Right atrium auricular region (tissue), 2 donors: ENCODE results near the gene ZBTB46. TPM values are rescaled to one million over a fixed set of nuclear protein-coding genes. Genes with fewer than 3 reads are reported as not detected.

ENCODE experiments used
- DNase-seq: peaks from one replicate; pipeline ENCODE4 v3.0.0-alpha.2; 2019; ENCODE audit warnings: low spot score
- H3K27ac ChIP-seq, 2 donors: fragments of 200-600 bp; sonication (generic); 1 replicate in 1 of 2; 2 replicates in 1 of 2; pipeline ENCODE4 v1.5.1; 2016 to 2019
- H3K27me3 ChIP-seq, 2 donors: fragments of 200-600 bp; sonication (generic); one replicate each; pipeline versions ENCODE4 v1.5.1 to v1.6.0; 2017 to 2019
- H3K36me3 ChIP-seq: fragments of 200-600 bp; sonication (generic); one replicate; pipeline ENCODE4 v1.5.1; 2016
- H3K4me1 ChIP-seq, 2 donors: fragments of 200-600 bp; sonication (generic); one replicate each; pipeline versions ENCODE4 v1.5.1 to v1.6.0; 2017 to 2019
- H3K4me3 ChIP-seq, 2 donors: fragments of 200-600 bp; sonication (generic); 1 replicate in 1 of 2; 2 replicates in 1 of 2; pipeline ENCODE4 v1.5.1; 2017 to 2019; ENCODE audit warnings: mild to moderate bottlenecking in 1 of 2, moderate library complexity in 1 of 2
- H3K9me3 ChIP-seq, 2 donors: fragments of 200-600 bp; sonication (generic); one replicate each; pipeline ENCODE4 v1.5.1; 2019
- total RNA-seq, 2 donors: library from RNA; depleted of rRNA; stranded (reverse); fragments of >200 nt; gene quantifications; one replicate each; pipeline ENCODE4 v1.1.0, GENCODE V29; 2016
- TF ChIP-seq, protein P1 (sequence below), 2 donors: fragments of 200-600 bp; sonication (generic); IDR thresholded peaks; one replicate each; pipeline ENCODE4 v1.5.1; 2019; ENCODE audit warnings: antibody characterized with exemption in 2 of 2

Gene ZBTB46
- total RNA-seq, 2 donors from 2014 or later = 12.2 to 17.8 TPM

DNA sequence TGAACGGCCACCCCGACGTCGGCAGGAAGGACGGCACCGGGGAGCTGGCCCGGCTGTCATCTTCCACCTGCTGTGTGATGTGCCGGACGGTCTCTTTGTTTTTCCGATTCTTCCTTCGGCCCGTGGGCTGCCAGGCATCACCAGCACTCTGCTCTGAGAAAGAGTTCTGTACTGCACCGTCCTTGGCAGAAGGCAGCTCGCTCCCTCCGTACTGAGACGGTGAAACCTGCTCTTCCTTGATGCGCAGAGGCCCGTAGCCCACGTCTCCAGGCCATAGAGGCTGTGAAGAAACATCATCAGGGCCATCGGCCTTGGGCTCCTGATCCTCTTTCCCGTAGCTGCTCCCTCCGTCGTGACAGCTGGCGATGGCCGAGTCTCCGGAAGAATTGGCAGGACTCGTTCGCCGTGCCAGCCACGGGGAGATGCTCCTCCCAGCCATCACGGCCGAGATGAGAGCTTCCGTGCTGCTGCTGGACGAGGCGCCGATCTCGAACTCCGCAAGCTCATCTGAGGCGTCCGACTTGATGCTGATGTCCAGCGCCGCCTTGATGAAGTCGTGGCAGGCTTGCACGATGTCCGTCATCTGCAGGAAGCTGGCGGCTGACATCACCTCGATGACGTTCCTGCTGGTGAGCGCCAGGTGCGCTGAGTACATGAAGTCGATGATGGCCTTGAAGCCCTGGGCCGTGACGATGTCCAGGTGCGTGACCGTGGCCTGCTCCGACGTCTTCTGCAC is 41.1 kb downstream of the ZBTB46 start:
- peaks cover 0 to 54% of the 10 kb centered on the region in 2 donors for H3K4me1 ChIP-seq
- no peak overlapping the region for H3K4me3 ChIP-seq
- H3K9me3 ChIP-seq = no peaks in the 10 kb centered on the region
- H3K36me3 ChIP-seq = peaks cover 17% of the 10 kb centered on the region
- H3K27ac ChIP-seq = peak overlapping the region in 1 of 2 donors; percentile 86
- TF ChIP-seq, protein P1, sequence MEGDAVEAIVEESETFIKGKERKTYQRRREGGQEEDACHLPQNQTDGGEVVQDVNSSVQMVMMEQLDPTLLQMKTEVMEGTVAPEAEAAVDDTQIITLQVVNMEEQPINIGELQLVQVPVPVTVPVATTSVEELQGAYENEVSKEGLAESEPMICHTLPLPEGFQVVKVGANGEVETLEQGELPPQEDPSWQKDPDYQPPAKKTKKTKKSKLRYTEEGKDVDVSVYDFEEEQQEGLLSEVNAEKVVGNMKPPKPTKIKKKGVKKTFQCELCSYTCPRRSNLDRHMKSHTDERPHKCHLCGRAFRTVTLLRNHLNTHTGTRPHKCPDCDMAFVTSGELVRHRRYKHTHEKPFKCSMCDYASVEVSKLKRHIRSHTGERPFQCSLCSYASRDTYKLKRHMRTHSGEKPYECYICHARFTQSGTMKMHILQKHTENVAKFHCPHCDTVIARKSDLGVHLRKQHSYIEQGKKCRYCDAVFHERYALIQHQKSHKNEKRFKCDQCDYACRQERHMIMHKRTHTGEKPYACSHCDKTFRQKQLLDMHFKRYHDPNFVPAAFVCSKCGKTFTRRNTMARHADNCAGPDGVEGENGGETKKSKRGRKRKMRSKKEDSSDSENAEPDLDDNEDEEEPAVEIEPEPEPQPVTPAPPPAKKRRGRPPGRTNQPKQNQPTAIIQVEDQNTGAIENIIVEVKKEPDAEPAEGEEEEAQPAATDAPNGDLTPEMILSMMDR (IDR thresholded peaks at IDR 0.05) = no peak
- no peak for DNase-seq
- no peaks in the 10 kb centered on the region for H3K27me3 ChIP-seq

DNA sequence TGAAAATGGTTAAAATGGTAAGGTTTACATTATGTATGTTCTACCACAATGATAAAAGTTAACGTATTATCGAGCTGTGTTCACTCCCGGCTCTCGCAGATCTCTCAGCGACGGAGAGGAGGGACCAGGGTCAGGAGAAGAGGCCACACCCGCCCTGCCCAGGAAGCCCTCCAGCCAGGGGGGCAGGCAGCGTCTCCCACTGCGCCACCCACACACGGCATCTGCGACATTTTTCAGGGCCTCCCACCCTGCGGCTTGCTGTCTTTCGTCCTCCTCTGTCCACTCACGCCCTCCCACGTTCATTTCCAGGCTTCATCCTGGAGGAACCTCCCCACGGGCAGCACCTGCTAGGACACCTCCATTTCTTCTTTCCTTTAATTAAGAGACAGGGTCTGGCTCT is 43.3 kb downstream of the ZBTB46 start:
- DNase-seq = no peak
- Histone ChIP-seq H3K27me3 (no peaks in the 10 kb centered on the region), H3K36me3 (peaks cover 17% of the 10 kb centered on the region), H3K9me3 (no peaks in the 10 kb centered on the region), H3K4me3 (peak overlapping the region in 1 of 2 donors; percentile 10), H3K27ac (peak overlapping the region; percentile 82 to 86), H3K4me1 (peaks cover 0 to 48% of the 10 kb centered on the region in 2 donors)
- TF ChIP-seq, protein P1 (IDR thresholded peaks at IDR 0.05) = no peak

DNA sequence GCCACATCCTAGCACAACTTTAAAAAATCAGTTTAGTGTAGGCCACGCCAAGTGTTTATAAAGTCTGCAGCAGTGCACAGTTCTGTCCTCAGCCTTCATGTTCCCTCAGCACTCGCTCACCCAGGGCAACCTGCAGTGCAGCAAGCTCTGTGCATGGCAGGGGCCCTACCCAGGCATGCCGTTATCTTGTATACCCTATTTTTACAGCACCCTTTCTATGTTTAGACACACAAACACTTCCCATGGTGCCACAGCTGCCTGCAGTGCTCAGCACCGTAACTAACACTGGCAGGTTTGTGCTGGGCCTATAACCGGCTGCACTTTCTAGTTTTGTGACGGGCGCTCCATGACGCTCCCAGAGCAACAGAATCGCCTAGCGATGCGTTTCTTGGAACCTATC is 43.8 kb downstream of the ZBTB46 start:
- H3K36me3 ChIP-seq = peaks cover 17% of the 10 kb centered on the region
- TF ChIP-seq, protein P1 (IDR thresholded peaks at IDR 0.05) = no peak
- no peaks in the 10 kb centered on the region for H3K27me3 ChIP-seq
- H3K27ac ChIP-seq = peak overlapping the region; percentile 82 to 86
- peaks cover 0 to 45% of the 10 kb centered on the region in 2 donors for H3K4me1 ChIP-seq
- no peaks in the 10 kb centered on the region for H3K9me3 ChIP-seq
- no peak for DNase-seq
- H3K4me3 ChIP-seq = peak overlapping the region in 1 of 2 donors; percentile 10

DNA sequence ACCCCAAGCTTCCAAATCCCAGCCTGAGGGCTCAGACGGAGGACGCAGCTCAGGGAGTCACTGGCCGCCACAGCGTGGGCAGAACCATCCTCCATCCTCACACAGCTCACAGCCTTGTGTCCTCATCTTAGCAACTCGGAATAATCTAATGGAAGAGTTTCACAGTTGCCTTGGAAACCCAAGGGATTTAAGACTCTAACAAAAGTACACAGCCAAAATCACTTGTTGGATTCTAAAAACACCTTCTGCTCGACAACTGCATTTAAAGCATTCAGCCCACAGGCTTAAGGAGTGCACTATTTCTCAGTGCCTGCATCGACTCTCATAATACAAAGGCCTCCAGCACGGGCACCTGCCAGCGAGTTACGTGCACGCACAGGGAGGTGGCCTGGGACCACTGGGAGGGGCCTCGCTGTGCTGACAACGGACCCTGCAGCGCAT is 45.4 kb downstream of the ZBTB46 start:
- H3K27me3 ChIP-seq = no peaks in the 10 kb centered on the region
- DNase-seq = no peak
- H3K36me3 ChIP-seq = peaks cover 17% of the 10 kb centered on the region
- peak overlapping the region; percentile 82 to 86 for H3K27ac ChIP-seq
- TF ChIP-seq, protein P1 (IDR thresholded peaks at IDR 0.05) = no peak
- H3K9me3 ChIP-seq = no peaks in the 10 kb centered on the region
- H3K4me1 ChIP-seq = peaks cover 0 to 35% of the 10 kb centered on the region in 2 donors
- no peak overlapping the region for H3K4me3 ChIP-seq

DNA sequence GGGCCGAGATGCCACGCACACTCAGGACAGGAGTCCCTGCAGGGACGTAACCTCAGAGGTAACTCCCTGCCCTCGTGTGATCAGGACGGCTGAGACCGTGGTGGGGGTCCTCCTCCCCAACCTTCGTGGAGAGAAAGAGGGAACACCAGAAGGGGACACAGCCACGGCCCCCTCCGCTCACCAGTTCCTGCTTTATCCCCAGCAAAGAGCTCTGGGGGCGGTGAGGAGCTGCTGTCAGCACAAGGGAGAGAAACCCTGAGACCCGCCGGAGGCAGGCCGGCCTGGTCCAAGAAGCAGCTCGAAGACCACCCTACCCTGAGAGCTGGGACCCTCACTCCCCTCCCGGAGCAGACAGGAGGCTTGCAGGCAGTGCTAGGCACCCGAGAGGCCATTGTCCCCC is 47.1 kb downstream of the ZBTB46 start:
- Histone ChIP-seq H3K4me3 (no peak overlapping the region), H3K27me3 (no peaks in the 10 kb centered on the region), H3K27ac (no peak overlapping the region), H3K9me3 (no peaks in the 10 kb centered on the region), H3K4me1 (peaks cover 0 to 29% of the 10 kb centered on the region in 2 donors), H3K36me3 (no peaks in the 10 kb centered on the region)
- no peak for DNase-seq
- TF ChIP-seq, protein P1 (IDR thresholded peaks at IDR 0.05) = no peak
